GM19025 (cell line): ENCODE data around the gene SNAPC2.
"Not testable (repeated sequence)": the region's sequence is repeated elsewhere in the genome, so short reads cannot be mapped to it uniquely, and the experiment has no call there.

Experiments used
- ATAC-seq: cut with Tn5 transposase; IDR thresholded peaks from one replicate; pipeline ENCODE4 v1.9.1; 2021; ENCODE audit warnings: mild to moderate bottlenecking, low read depth, moderate library complexity; ENCODE audit not compliant: unreplicated experiment

SNAPC2 gene

DNA sequence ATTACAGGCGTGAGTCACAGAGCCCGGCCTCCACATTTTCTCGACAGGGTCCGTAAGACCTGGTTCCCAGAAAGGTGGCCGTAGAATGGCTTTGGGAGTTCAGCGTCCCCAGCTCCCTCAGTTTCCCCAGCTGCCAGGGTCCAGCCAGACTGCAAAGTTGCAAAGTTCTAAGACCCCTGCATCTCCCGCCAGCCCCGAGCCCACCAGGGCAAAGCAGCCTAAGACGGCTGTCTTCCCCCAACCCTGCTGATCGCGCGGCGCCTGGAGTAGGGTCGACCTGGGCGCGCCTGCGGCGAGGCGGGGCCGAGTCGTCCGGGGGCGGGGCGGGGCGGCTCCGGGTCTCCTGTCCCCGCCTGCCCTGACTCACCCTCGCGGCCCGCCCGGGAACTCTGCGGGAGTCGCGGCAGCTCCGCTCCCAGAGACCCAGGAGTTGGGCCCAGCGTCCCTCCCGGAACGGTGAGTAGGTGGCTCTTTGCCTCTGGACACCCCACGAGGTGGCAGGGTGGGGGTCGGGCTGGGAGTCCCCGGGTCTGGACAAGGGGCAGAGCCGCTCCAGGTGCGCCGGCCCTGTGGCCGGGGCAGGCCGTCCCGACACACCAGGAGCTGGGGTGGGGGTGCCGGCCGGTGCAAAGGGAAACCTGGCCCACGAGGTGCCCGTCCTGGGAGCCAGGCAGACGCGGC, 31.9 kb upstream of the SNAPC2 start, which contains the start of gene LRRC8E:
LRRC8E (plus strand) TSS at position 366 of the 681 bp plus-strand sequence. CDS start 7,094 bp downstream, outside the sequence.
- ATAC-seq: no peak

DNA sequence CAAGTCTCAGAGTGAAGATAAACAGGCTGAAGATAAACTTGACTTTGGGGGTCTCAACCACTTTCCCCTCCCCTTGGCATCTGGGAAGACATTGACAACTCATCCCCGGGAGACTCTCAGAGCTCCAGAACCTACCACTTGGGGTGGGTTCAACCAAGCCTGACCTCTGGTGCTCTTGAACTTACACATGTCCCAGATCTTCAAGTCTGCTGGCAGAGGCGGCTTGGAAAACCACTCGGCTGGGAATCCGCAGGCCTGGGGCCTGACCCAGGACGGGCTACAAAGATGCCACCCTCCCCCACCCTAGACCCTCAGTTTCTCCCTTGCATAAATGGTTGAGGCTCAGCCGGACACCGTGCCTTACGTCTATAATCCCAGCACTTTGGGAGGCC, 31.3 kb upstream of the SNAPC2 start:
- no peak for ATAC-seq

GRCh38 chr19:7893362-7894101, 26.6 kb upstream of the SNAPC2 start:
- ATAC-seq: not testable (repeated sequence)

GRCh38 chr19:7894612-7895309, 25.4 kb upstream of the SNAPC2 start:
- no peak for ATAC-seq

DNA sequence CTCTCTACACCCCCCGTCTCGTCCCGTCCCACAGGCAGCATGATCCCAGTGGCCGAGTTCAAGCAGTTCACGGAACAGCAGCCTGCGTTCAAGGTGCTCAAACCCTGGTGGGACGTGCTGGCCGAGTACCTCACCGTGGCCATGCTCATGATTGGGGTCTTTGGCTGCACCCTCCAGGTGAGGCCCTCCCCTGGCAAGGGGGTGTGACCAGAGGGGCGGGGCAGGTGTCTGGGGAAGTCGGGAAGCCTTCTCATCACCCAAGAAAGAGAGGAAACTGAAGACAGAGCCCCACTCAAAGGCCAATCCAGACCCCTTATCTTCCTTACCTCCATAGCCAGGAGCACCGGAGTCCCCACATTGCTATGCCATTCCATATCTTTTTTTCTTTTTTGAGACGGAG, 24.6 kb upstream of the SNAPC2 start:
- no peak for ATAC-seq

GRCh38 chr19:7897292-7897691, 22.8 kb upstream of the SNAPC2 start:
- no peak for ATAC-seq

DNA sequence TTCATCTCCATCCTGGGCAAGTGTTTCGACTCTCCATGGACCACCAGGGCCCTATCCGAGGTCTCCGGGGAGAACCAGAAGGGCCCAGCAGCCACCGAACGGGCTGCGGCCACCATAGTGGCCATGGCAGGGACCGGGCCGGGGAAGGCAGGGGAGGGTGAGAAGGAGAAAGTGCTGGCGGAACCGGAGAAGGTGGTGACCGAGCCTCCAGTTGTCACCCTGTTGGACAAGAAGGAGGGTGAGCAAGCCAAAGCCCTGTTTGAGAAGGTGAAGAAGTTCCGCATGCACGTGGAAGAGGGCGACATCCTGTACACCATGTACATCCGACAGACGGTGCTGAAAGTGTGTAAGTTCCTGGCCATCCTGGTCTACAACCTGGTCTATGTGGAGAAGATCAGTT, 21.2 kb upstream of the SNAPC2 start:
- no peak for ATAC-seq

DNA sequence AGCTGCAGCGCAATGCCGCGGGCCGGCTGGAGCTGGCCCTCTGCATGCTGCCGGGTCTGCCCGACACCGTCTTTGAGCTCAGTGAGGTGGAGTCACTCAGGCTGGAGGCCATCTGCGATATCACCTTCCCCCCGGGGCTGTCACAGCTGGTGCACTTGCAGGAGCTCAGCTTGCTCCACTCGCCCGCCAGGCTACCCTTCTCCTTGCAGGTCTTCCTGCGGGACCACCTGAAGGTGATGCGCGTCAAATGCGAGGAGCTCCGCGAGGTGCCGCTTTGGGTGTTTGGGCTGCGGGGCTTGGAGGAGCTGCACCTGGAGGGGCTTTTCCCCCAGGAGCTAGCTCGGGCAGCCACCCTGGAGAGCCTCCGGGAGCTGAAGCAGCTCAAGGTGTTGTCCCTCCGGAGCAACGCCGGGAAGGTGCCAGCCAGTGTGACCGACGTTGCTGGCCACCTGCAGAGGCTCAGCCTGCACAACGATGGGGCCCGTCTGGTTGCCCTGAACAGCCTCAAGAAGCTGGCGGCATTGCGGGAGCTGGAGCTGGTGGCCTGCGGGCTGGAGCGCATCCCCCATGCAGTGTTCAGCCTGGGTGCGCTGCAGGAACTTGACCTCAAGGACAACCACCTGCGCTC, 20.3 kb upstream of the SNAPC2 start:
- no peak for ATAC-seq

DNA sequence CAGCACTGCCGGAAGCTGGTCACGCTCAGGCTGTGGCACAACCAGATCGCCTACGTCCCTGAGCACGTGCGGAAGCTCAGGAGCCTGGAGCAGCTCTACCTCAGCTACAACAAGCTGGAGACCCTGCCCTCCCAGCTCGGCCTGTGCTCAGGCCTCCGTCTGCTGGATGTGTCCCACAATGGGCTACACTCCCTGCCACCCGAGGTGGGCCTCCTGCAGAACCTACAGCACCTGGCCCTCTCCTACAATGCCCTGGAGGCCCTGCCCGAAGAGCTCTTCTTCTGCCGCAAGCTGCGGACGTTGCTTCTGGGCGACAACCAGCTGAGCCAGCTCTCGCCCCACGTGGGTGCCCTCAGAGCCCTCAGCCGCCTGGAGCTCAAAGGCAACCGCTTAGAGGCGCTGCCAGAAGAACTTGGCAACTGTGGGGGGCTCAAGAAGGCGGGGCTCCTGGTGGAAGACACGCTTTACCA, 19.7 kb upstream of the SNAPC2 start:
- no peak for ATAC-seq

DNA sequence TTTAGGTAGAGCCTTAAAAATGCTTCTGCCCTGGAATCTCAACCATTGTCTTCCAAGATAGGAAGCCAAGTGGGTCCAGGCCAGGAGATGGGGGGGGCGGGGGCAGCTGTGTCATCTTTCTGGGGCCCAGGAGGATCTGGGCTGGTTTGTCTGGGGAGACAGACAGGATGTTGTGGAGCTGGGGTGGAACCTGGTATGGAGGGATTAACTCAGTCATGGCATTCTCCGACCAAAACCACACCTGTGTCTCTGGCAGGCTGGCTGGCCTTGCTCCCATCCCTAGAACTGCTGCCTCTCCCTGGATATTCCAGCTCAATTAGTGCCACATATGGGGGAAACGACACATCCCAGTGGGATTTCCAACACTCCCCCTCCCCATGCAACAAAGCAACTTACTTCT, 19.2 kb upstream of the SNAPC2 start:
- no peak for ATAC-seq

DNA sequence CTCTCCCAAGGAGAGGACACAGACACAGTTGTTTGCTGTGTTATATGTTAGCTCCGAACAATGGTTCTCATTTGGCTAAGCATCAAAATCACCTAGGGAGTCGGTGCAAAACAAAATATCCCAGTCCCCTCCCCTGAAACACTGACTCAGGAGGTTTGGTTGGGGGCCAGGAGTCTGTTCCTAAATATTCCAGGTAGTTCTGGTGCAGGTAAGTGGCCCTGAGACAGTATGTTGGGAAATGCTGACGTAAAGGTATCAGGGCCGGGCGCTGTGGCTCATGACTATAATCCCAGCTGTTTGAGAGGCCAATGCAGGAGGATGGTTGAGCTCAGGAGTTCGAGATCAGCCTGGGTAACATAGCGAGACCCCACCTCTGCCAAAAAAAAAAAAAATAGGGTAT, 18.8 kb upstream of the SNAPC2 start:
- ATAC-seq: no peak

DNA sequence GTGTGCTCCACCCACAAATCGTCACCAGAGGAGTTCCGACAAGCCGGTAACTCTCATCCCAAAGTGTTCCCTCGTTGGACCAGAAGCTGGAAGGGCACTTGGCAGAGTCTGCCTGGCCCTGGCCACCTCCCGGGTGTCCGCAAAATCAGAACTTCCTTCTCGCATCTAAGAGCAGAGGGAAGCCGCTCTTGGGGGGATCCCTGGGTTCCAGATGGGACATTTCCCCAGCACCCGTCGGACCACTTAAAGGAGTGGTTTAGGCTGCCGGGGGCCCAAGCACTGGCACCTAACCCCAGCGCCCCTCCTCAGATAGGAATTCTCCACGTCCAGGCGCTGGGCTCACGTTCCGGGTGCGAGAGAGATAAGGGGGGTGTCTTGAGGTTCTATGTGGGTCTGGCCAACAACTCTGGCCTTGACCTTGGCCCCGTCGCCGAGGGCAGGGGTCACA, 17.3 kb upstream of the SNAPC2 start:
- ATAC-seq: no peak

DNA sequence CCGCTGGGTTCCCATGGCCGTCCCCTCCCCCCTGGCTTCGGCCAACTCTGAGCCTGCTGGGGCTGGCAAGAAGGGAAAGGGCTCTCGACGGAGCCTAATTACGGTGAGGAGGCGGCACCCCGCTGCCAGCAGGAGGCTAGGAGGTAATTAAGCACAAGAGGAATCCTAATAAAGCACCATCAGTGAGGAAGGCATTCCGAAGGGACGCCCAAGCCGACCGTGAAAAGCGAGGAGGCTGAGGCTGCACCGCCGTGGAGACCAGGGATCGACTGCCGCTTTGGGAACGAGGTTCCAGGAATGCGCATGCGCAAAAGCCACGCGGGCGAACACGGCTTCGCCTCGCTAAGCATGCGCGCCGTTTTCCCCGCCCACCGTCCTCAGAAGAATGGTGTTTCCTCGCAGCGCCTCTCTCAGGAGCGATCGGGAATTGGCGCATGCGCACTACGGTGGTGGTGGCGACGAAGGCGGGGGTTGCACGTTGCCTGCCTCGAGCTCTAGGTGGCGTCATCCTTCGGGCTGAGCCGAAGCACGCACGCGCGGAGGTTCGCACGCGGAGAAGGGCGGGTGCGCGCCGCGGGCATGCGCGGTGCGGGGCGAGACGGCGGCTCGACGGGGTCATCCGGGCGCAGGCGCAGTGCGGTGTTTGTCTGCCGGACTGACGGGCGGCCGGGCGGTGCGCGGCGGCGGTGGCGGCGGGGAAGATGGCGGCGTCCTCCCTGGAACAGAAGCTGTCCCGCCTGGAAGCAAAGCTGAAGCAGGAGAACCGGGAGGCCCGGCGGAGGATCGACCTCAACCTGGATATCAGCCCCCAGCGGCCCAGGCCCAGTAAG, 16.7 kb upstream of the SNAPC2 start, which contains the start of gene MAP2K7:
MAP2K7 (plus strand) TSS at position 634 of the 830 bp plus-strand sequence; CDS start at position 702, 68 bp downstream.
- peak; percentile 89 for ATAC-seq

- peak; percentile 26 for ATAC-seq
Measured at GRCh38 chr19:7904074-7905020, 15.8 kb upstream of the SNAPC2 start.

DNA sequence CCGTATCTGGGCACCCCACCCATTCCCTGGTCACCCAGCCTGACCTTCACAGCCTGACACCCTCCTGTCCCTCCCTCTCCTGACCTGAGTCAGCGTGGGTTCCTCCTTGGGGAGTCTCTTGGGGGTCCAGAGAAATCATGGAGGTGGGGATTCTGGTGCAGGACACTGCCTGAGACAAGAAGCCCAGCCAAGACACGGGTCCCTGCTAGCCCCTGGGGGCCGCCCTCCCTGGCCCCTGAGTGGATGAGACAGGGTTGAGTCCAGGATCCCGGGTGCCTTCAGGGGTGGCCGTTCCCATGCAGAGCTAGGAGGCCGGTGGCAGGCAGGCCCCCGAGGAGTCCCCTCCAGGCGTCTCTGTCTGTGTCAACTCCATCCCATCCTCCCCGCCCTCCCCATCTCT, 14.9 kb upstream of the SNAPC2 start:
- ATAC-seq: no peak

DNA sequence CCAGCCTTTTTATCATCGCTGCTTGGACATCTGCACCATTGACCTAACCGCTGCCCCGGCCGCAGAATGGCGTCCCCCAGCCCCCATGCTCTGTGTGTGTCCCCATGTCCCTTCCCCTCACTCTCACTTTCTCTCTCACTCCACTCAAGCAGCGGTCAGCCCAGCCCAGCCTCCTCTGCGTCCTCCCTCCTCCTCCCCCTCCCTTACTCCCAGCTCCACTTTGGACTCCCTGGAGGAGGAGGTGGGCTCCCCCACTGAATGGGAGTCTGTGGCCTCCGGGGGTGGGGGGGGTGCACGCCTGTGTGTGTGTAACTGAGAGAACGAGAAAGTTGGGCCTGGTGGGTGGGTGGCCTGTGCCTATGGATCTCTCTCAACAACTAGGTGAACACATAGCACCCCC, 14.3 kb upstream of the SNAPC2 start:
- no peak for ATAC-seq

- no peak for ATAC-seq
Measured at GRCh38 chr19:7907122-7907521, 13.0 kb upstream of the SNAPC2 start.

DNA sequence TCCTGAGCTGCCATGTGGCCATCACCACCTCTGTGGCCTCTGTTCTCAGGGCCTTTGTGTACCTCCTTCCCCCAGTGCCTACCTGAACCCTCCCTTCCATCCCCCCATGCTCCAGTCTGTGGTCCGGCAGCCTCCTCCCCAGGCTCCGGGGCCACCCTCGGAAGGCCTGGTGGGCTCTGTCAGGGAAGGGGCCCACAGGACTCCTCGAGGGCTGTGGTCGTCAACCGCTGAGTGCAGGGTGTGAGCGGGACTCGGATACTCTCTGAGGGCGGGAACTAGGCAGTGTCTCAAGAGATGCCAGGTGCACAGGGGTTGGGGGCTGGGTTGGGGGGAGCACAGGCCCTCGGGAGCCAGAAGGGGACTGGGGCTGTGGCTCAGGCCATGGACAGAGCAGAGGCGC, 12.6 kb upstream of the SNAPC2 start:
- no peak for ATAC-seq
